ENCODE measurements around the gene C1orf232. TPM values are rescaled to one million over a fixed set of nuclear protein-coding genes. Genes with fewer than 3 reads are reported as not detected.

C1orf232 gene
- total and polyA plus RNA-seq, 9 of the 15 experiments (the other 6 are each of a cell fraction or from before 2014, with no cell fraction given), result not detected

DNA sequence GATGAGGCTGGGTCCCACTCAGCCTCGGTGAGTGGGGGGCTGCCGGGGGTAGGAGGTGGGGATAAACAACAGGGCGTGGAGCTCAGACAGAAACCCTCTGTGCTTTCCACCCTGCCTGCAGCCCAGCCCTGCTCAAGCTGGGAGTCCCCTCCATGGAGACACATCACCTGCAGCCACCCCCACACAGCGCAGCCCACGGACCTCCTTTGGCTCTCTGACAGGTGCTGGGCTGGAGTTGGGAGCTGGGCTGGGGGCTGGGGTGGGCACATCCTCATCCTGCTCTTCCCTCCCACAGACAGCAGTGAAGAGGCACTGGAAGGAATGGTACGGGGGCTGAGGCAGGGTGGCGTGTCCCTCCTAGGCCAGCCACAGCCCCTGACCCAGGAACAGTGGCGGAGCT, 19.7 kb upstream of the C1orf232 start:
- no peaks in the 10 kb centered on the region for H3K79me2 ChIP-seq (ENCODE audit: control insufficient read depth, insufficient read depth, low read length)
- TF ChIP-seq, protein P1, sequence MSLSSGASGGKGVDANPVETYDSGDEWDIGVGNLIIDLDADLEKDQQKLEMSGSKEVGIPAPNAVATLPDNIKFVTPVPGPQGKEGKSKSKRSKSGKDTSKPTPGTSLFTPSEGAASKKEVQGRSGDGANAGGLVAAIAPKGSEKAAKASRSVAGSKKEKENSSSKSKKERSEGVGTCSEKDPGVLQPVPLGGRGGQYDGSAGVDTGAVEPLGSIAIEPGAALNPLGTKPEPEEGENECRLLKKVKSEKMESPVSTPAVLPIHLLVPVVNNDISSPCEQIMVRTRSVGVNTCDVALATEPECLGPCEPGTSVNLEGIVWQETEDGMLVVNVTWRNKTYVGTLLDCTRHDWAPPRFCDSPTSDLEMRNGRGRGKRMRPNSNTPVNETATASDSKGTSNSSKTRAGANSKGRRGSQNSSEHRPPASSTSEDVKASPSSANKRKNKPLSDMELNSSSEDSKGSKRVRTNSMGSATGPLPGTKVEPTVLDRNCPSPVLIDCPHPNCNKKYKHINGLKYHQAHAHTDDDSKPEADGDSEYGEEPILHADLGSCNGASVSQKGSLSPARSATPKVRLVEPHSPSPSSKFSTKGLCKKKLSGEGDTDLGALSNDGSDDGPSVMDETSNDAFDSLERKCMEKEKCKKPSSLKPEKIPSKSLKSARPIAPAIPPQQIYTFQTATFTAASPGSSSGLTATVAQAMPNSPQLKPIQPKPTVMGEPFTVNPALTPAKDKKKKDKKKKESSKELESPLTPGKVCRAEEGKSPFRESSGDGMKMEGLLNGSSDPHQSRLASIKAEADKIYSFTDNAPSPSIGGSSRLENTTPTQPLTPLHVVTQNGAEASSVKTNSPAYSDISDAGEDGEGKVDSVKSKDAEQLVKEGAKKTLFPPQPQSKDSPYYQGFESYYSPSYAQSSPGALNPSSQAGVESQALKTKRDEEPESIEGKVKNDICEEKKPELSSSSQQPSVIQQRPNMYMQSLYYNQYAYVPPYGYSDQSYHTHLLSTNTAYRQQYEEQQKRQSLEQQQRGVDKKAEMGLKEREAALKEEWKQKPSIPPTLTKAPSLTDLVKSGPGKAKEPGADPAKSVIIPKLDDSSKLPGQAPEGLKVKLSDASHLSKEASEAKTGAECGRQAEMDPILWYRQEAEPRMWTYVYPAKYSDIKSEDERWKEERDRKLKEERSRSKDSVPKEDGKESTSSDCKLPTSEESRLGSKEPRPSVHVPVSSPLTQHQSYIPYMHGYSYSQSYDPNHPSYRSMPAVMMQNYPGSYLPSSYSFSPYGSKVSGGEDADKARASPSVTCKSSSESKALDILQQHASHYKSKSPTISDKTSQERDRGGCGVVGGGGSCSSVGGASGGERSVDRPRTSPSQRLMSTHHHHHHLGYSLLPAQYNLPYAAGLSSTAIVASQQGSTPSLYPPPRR (CRISPR knock-in tag; IDR thresholded peaks at IDR 0.05; ENCODE audit: borderline replicate concordance), result no peak
- TF ChIP-seq HNRNPK (IDR thresholded peaks at IDR 0.05; ENCODE audit: low read depth, low read length, poor library complexity, severe bottlenecking) (no peak), PRMT5 (CRISPR knock-in tag; IDR thresholded peaks at IDR 0.05) (no peak), PHTF2 (CRISPR knock-in tag; IDR thresholded peaks at IDR 0.05) (no peak), RHOXF2B (CRISPR knock-in tag; conservative IDR thresholded peaks at IDR 0.05) (no peak)
- TF ChIP-seq, protein P2, sequence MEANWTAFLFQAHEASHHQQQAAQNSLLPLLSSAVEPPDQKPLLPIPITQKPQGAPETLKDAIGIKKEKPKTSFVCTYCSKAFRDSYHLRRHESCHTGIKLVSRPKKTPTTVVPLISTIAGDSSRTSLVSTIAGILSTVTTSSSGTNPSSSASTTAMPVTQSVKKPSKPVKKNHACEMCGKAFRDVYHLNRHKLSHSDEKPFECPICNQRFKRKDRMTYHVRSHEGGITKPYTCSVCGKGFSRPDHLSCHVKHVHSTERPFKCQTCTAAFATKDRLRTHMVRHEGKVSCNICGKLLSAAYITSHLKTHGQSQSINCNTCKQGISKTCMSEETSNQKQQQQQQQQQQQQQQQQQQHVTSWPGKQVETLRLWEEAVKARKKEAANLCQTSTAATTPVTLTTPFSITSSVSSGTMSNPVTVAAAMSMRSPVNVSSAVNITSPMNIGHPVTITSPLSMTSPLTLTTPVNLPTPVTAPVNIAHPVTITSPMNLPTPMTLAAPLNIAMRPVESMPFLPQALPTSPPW (CRISPR knock-in tag; IDR thresholded peaks at IDR 0.05), result no peak
- TF ChIP-seq, protein P3, sequence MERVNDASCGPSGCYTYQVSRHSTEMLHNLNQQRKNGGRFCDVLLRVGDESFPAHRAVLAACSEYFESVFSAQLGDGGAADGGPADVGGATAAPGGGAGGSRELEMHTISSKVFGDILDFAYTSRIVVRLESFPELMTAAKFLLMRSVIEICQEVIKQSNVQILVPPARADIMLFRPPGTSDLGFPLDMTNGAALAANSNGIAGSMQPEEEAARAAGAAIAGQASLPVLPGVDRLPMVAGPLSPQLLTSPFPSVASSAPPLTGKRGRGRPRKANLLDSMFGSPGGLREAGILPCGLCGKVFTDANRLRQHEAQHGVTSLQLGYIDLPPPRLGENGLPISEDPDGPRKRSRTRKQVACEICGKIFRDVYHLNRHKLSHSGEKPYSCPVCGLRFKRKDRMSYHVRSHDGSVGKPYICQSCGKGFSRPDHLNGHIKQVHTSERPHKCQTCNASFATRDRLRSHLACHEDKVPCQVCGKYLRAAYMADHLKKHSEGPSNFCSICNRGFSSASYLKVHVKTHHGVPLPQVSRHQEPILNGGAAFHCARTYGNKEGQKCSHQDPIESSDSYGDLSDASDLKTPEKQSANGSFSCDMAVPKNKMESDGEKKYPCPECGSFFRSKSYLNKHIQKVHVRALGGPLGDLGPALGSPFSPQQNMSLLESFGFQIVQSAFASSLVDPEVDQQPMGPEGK (CRISPR knock-in tag; IDR thresholded peaks at IDR 0.05; ENCODE audit: borderline replicate concordance), result no peak
- TF ChIP-seq, protein P4, sequence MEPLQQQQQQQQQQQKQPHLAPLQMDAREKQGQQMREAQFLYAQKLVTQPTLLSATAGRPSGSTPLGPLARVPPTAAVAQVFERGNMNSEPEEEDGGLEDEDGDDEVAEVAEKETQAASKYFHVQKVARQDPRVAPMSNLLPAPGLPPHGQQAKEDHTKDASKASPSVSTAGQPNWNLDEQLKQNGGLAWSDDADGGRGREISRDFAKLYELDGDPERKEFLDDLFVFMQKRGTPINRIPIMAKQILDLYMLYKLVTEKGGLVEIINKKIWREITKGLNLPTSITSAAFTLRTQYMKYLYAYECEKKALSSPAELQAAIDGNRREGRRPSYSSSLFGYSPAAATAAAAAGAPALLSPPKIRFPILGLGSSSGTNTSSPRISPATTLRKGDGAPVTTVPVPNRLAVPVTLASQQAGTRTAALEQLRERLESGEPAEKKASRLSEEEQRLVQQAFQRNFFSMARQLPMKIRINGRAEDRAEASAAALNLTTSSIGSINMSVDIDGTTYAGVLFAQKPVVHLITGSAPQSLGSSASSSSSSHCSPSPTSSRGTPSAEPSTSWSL (CRISPR knock-in tag; IDR thresholded peaks at IDR 0.05; ENCODE audit: borderline replicate concordance), result no peak

More for the DNA sequence above, 19.7 kb upstream of the C1orf232 start:
- Histone ChIP-seq H3K4me3 (no peak overlapping the region), H4K20me1 (replicated peaks; ENCODE audit: control insufficient read depth, insufficient read depth, low read length) (0 out of 2 replicates have a peak, but pooled peaks cover 6% of the 10 kb centered on the region), H3K4me2 (ENCODE audit: insufficient read depth, low read length) (no peak overlapping the region), H3K4me1 (replicated peaks in 1 of 2; ENCODE audit: control insufficient read depth in 2 of 2, insufficient read depth in 2 of 2, low read length in 2 of 2) (peaks cover 0 to 27% of the 10 kb centered on the region in 2 experiments; a peak in 2 of 5 replicates), H3K9ac (ENCODE audit: insufficient read depth in 1 of 2, low read depth in 2 of 2, low read length in 2 of 2) (peak overlapping the region in 1 of 2 experiments; percentile 65; a peak in 2 of 4 replicates), H3K27me3 (ENCODE audit: control insufficient read depth in 2 of 2, insufficient read depth in 2 of 2, low read length in 2 of 2) (no peaks in the 10 kb centered on the region), H3K27ac (ENCODE audit: extremely low read depth, low read depth, low read length) (no peak overlapping the region), H3K36me3 (ENCODE audit: control insufficient read depth, insufficient read depth, low read length) (no peaks in the 10 kb centered on the region), H2AFZ (ENCODE audit: low read depth, low read length) (no peak overlapping the region), H3K9me1 (ENCODE audit: control insufficient read depth, insufficient read depth, low read length) (no peaks in the 10 kb centered on the region), H3K9me3 (replicated peaks; ENCODE audit: control insufficient read depth, insufficient read depth, low read depth, low read length) (no peaks in the 10 kb centered on the region)
- ChIA-PET CTCF (ENCODE audit: low intra/inter-chr PET ratio) (no interaction called here), POLR2A (interaction anchor here (0.8 kb wide), 1 partner anchor 12 kb away, joined by 3 read pairs; no protein-coding TSS in a partner anchor)
- no peak for DNase-seq (ENCODE audit: extremely low read depth in 1 of 4, low spot score in 3 of 4)
- ATAC-seq, result no peak
- intact Hi-C loops (cut with micrococcal nuclease), result no loop called here
- 79% methylated on average over 8 of the region's 8 CpGs for WGBS (ENCODE audit: insufficient coverage, low coverage, missing lambda C conversion rate)
- no TSS peak for BruUV-seq (replicated peaks)
- no peak for FAIRE-seq
- in situ Hi-C loops (cut with MboI), result no loop called here
